HG02610 (cell line): ENCODE data around the gene EPN2.

Experiments used
- ATAC-seq: cut with Tn5 transposase; IDR thresholded peaks from one replicate; pipeline ENCODE4 v1.9.1; 2021; ENCODE audit warnings: mild to moderate bottlenecking, moderate library complexity; ENCODE audit not compliant: unreplicated experiment

Gene EPN2

DNA sequence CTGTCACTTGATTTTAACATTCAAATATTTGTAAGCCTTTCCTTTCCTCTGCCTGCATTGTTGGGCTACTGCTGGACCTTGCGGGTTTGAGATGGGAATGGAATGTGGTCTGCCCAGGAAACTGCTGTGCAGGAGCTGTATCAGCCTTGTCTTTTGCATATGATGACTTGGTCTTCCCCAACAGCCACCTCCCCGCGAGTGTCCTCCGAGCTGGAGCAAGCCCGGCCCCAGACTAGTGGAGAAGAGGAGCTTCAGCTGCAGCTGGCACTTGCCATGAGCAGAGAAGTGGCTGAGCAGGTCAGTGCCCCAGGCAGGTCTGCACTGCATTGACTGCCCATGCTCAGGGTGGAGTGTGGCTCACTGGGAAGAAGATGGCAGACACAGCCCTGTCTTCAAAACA is 72.5 kb downstream of the EPN2 start:
- ATAC-seq, result no peak

DNA sequence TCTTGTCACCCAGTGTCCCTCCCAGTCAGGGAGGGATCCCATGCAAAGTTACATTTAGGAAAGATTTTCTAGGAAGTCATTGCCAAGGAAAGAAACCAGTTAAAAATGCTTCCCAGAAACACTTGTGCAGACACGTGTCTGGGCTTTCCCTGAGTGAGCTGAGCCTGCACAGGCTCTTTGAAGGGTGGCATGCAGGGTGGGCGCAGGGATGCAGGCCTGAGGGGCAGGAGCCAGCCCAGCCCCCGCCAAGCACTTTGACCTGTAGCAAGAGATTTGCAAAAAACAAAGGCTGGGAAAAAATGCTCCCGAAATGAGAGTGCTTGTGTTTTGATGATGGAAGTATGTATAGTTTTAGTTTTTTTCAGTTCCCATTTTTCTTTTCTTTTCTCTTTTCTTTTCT is 73.0 kb downstream of the EPN2 start:
- no peak for ATAC-seq

DNA sequence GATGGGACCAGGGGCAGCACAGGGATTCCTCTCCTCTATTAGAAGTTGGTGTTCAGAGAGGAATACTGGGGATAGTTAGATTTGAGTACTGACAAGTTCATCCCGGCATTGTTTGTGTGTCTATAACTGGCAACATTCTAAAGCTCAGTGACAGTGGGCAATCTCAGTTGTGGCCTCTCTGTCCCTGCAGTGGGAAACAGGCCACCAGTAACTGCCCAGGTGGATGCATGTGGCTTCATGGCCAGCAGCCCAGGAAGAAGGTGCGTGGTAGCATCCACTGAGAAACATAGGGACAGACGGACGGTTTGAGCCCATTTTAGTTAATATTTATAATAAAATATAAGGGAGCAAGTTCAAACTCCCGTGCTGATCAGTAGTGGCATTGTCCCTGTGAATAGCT is 73.8 kb downstream of the EPN2 start:
- ATAC-seq, result no peak

DNA sequence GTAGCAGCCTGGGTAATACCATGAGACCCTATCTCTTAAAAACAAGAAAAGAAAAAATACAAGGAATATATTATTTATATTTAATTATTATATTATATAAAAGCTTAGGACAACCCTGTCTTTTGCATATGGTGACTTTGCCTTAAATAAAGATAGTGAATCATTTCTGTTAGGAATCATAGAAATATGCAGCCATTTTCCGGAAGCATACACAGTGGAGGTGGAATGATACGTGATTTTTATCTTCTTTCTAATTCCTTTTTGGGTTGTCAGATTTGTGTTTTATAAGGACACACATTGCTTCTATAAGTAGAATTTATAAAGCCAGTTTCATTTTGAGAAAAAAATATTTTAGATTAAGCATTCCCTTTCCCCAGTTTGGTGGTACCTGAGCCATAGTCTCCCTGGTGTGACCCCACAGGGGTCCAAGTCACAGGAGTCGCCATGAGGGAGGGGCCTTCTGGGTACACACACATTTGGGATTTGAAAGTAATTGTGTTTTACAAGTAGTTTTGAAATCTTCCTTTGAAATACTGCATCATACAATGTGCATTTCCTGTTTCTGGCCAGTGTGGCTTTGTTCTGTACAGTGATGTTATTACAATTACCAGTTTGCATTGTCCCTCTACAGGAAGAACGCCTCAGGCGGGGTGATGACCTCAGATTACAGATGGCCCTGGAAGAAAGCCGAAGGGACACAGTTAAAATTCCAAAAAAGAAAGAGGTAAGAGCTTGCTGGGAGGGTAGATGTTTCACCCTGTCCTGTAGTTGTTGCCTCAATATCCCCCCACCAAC is 74.5 kb downstream of the EPN2 start:
- ATAC-seq, result no peak

DNA sequence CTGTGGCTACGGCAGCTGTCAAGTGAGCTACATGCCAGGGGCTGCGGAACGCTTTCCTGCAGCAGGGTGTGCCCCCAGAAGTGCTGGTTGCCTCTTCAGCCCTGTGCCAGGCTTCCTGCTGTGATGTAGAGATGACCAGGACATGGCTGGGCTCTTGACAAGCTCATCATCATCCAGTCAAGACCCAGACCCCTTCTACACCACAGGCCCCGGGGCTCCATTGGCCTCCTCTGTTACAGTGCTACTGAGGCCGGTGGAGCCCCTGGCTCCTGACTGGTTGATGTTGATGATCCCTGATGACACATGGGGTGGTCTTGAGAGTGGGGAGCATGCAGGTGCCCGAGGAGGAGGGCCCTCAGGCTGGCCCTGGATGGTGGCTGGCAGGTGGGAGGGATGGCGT is 75.2 kb downstream of the EPN2 start:
- no peak for ATAC-seq

DNA sequence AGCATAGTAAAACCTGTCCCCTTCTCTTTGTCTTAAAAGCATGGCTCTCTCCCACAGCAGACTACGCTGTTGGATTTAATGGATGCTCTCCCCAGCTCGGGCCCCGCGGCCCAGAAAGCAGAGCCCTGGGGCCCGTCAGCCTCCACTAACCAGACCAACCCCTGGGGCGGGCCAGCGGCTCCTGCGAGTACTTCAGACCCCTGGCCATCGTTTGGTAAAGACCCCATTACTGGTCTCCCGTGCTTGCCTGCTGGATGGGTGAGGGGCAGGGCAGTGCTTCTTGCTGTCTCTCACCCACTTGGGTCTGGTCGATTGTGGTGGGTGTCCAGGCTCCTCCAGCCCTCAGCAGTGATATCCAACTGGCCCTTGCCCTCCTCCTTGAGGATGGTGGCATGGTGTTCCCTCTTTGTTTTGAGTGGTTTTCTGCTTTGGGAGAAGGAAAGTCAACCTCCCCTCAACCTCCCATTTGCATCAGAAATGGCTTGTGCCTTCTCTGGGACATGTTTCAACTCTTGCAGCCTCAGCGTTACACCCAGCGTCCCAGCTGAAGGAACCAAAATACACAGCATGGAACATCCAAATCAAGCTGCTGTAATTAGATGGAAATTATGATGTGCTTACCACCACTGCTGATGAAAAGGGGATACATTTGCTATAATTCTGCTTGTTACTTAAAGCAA is 76.0 kb downstream of the EPN2 start:
- no peak for ATAC-seq

DNA sequence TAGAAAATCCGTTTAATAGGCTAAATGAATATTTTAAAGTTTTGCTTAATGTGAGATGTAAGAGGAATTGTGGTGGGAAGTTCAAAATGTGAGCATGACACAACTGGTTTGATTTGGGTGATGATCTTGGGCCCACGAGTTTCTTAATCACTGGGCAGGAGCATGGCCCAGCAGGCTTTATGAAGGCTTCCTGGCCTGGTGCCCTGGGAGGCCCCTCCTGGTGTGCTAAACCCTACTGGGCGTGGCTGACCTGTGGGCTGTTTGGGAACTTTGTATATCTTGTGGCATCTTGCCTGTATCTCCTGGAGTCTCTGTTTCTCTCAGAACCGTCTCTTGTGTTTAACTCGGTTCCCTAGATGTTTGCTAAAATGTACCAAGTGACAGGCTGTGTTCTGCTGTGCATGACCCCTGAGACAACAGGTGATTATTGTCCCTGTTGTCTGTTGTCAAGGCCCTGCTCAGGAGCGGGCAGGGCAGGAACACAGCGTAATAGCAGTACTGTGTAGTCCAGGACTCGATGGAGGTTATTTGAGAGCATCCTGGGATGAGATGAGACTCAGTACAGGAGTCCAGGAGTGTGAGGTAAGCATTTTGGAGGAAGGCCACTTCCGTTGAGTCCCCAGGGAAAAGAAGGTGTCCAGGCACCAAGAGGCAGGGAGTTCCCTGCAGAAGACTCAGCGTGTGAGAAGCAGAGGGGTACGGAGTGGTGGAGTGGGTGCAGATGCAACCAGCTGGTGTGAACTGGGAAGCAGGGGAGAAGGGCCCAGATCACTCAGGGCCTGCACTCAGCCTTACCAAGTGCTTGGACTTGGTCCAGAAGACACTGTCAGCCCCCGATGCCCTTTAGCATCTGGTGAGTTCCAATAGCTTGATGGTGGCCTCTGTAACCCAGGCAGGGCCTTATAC is 76.8 kb downstream of the EPN2 start:
- no peak for ATAC-seq

DNA sequence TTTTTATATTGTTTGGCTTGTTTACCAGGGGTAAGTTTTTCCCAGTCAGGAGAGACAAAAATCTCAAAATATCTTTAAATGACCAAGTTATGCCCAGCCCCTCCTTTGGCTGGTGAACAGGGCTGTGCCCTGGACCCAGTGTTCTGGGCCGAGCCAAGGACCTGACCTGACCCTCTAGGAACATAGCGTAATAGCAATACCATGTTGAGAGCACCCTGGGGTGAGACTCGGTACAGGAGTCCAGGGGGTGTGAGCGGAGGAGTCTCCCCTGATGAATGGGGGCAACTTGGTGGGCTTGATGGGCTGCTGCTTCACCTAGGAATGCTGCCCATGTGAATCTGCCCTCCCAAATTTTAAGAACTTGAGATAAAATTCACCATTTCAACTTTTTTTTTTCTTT is 77.9 kb downstream of the EPN2 start:
- no peak for ATAC-seq

DNA sequence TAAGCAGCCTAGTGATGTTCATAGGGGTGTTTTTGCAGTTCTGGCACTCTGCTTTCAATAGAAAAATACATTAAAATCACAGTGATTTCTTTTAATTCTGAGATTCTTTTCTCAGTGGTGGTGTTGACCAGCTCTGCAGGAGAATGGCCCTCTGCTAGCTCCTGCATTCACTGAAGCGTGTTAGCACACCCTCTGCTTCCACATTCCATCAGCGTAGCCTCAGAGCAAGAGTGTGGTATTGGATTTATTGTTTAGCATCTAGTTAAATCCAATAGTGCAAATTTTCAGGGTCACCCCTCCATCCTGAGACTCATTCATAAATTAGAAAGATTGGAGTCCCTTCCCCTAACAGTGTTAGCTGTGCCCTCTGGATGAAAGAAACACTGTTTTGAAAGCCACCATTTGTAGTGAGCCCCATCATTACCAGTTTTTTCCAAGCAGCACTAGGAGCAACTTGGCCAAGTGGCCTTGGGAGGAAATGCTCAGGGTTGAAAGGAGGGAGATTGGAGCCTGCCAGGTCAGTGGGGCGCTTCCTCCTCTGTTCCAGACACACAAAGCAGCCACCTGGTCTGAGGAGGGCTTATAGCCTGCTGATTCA is 79.7 kb downstream of the EPN2 start:
- no peak for ATAC-seq

DNA sequence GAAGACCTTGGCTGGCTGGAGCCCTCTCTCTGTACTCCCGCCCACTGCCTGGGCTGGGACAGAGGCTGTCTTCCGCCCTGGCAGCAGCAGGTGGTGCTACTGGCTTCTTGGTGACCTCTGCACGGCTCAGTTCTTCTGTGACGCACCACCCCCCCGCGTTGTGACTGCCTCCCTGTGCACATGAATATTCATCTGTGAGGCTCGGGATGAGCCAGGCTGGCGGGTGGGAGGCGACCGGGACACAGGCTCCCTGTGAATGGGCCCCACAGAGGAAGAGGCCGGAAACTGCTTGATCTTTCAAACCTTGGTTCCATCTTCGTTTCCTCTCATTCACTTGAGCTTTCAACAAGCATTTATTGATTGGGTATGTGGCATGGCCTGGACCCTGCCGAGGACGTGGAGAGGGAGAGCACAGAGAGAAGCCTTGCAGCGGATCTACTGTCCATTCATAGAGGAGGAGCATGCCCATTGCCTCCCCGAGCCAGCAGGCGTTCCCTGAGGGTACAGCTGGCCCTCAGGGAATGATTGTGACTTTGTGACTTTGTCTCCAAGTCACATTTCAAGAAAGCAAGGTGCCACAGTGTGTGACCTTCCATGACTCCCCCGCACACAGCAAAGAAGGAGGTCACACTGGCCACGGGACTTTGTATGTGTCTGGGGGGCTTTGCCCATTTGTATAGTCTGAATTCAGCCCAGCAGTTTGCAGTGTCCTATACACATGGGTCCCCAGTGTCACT is 80.4 kb downstream of the EPN2 start:
- no peak for ATAC-seq

DNA sequence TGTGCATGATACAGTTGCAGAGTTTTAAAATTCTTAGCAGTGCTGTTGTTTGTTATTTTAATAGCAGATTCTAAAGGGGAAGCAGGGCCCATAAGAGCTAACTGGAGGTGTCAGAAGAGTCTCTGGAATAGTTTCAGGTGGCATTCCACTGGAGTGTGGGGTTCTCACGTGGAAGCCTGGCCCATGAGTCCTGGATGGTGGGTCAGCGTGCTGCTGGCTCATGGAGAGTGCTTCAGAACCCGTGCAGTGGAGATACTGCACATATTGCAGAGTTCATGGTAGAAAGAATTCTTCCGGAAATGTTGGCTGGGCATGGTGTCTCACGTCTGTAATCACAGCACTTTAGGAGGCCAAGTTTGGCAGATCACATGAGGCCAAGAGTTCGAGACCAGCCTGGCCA is 81.4 kb downstream of the EPN2 start:
- no peak for ATAC-seq

DNA sequence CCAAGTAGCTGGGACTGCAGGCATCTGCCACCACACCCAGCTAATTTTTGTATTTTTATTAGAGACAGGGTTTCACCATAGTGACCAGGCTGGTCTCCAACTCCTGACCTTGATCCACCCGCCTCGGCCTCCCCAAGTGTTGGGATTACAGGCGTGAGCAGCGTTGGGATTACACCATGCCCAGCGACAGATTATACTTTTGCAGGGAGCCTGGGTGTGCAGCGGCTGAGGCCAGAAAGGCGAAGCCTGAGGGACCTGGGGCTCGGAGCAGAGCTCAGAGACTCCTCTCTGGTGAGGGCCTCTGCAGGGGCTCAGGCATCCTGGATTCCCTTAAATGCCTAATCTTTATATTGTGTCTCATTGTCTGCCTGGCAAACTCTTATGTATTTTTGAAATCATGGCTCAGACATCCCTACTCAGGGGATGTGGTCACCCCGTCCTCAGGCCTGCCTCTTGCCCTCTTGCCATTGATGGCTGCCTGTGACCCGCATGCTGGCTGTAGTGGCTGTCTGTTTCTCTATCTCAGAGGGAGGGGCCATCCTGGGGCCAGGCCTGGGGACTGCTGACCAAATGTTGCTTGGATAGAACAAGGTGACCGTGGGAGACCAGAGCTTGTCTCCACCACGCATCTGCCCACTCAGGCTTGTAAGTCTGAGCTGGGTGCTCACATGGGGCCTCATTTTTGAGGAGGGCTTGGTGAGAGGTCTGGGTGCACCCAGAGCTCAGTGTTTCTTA is 82.8 kb downstream of the EPN2 start:
- no peak for ATAC-seq

DNA sequence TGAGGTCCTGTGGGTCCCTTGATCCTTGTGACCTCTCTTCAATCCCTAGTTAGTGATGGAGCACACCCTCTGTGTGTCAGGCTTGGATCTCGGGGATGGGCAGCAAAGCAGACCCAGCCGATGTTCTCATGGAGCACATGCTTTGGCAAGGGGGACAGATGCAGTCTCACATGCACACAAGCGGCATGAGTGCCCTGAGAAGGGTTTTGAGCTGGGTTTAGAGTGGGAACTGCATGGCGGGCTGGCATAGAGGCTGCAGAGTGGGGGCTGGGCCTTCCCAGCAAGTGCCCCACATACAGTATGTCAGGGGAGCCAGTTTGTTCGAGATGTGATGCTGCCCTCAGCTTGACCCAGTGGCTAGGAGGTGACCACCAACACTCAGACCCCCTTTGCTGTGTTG is 83.7 kb downstream of the EPN2 start:
- no peak for ATAC-seq

DNA sequence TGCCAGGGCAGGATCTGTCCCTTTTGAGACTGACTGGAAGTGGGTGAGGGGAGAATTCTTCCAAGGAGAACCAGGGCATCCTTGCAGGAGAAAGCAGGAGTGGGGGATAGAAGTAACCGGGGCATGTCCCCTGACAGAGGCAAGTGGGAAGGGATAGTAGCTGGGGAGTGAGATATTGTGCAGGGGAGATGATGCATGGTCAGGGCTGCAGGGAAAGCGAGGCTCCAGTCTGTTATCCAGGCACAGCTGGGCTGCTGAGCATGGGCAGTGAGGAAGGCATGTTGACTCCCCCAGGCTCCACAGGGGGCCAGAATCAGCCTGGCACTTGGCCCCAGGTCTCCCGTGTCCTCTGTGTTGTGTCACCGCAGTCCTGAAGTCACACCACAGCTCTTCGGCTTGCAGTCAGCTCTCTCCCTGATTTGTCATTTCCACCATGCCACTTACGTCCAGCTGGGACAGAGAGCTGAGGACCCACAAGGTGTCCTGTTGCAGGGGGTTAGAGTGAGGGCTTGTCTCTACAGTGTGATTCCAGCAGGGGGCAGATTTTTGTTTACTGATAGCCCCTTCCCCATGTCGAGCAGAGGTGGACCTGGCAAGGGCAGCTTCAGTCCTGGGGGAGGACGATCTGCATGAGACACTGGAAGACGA is 84.4 kb downstream of the EPN2 start:
- no peak for ATAC-seq

DNA sequence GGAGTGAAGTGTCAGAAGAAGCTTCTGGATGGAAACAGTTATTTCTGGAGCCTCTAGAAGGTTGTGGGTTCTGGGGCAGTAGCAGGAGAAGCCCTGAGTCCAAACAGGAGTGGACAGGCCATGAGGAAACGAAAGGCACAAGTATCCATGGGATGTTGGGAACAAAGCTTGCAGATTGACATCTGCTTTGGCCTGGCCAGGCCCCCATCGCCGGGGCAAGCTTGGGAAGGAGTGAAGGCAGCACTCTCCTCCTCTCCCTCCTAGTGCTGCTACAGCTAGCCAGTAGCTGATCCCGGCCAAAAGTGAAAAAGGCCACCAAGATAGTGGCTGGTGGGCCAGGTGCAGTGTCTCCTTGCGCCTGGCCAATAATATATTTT is 85.0 kb downstream of the EPN2 start:
- ATAC-seq, result no peak

DNA sequence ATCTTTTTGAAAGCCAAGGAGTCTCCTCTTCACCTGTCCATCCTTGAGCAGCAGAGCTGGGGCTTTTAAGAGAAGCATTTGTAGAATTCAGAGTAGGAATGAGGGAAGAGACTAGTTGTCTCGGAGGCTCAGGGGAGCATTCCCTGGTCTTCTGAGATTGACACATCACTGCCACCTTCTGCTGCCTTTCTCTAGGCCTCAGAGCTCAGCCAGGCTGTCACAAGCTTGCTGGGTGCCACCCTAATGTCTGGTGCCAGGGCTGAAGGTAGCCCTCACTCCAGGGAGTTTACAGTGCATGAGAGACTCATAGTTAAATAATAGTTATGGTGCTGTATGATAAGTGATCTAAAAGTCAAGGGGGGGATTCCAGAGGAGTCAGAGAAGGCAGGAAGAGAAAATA is 85.7 kb downstream of the EPN2 start:
- ATAC-seq, result no peak

DNA sequence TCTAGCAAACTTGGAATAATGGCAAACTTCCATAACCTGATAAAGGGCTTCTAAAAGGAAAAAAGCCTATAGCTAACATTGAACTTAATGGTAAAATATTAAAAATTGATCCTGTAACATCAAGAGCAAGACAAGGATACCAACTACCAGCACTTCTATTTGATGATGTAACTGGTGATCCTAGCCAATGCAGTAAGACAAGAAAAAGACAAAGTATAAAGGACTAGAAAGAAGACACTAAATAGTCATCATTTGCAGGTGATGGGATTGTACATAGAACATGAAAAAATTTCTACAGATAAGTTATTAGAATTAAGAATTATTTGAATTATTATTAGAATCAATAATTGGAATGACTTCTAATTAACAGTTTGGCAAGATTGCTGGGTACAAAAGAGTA is 88.4 kb downstream of the EPN2 start:
- ATAC-seq, result no peak

DNA sequence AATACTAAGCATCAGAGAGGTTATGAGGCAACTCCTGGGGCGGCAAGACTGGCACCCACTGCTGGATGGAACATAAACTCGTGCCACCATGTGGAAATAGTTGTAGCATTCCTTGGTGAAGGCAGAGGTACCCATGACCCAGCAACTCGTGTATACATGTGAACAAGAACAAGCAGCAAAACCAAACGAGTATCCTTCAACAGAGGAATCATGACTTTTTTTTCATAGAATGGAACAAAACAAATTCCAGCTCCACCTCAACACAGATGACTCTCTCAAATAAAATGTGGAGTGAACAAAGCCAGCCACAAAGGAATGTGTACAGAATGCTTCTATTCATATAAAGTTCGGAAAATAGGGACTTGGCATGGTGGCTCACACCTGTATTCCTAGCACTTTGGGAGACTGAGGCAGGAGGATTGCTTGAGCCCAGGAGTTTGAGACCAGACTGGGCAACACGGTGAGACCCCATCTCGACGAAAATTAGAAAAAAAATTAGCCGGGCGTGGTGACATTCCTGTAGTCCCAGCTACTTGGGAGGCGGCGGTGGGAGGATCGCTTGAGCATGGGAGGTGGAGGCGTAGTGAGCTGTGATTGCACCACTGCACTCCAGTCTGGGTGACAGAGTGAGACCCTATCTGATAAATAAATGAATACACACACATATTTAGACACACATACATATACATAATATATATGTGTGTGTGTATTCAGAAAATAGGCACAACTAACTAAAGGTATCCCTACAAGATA is 90.0 kb downstream of the EPN2 start:
- ATAC-seq, result no peak
